Esophagus squamous epithelium (tissue), 5 donors: Measurements from ENCODE around the gene UNC79. TPM values are rescaled to one million over a fixed set of nuclear protein-coding genes. Genes with fewer than 3 reads are reported as not detected.

ENCODE experiments used
- DNase-seq: peaks from one replicate; lab custom pipeline; 2025; lab: John Stamatoyannopoulos, UW
- H3K27ac ChIP-seq, 4 donors: fragments of 200-600 bp; sonication (generic); one replicate each; pipeline ENCODE4 v1.5.1; 2016 to 2019; ENCODE audit warnings: mild to moderate bottlenecking in 1 of 4
- H3K27me3 ChIP-seq, 4 donors: fragments of 200-600 bp; sonication (generic); 1 replicate in 3 of 4; 2 replicates in 1 of 4; pipeline versions ENCODE4 v1.5.1 to v1.6.0; 2017 to 2021; ENCODE audit warnings: antibody characterized with exemption in 1 of 4
- H3K36me3 ChIP-seq, 3 donors: fragments of 200-600 bp; sonication (generic); one replicate each; pipeline ENCODE4 v1.5.1; 2016 to 2019
- H3K4me1 ChIP-seq, 3 donors: fragments of 200-600 bp; sonication (generic); one replicate each; pipeline ENCODE4 v1.5.1; 2017 to 2019
- H3K4me3 ChIP-seq, 4 donors: fragments of 200-600 bp; sonication (generic); 1 replicate in 3 of 4; 2 replicates in 1 of 4; pipeline ENCODE4 v1.5.1; 2016 to 2019; ENCODE audit warnings: mild to moderate bottlenecking in 2 of 4, moderate library complexity in 1 of 4
- H3K9me3 ChIP-seq, 3 donors: fragments of 200-600 bp; sonication (generic); one replicate each; pipeline ENCODE4 v1.5.1; 2016 to 2019
- CTCF ChIP-seq, 6 experiments: fragments of 450-650 bp in 4 of 6; fragments of 200-600 bp in 2 of 6; sonication (generic) in 2 of 6; IDR thresholded peaks; one replicate each; pipeline ENCODE4 v1.5.1; 2016 to 2019; ENCODE audit warnings: antibody characterized with exemption in 6 of 6, mild to moderate bottlenecking in 4 of 6, moderate library complexity in 4 of 6
- POLR2A ChIP-seq, 4 donors: fragments of 450-650 bp; IDR thresholded peaks; one replicate each; pipeline ENCODE4 v1.6.1; 2017; ENCODE audit warnings: antibody characterized with exemption in 4 of 4, mild to moderate bottlenecking in 4 of 4, moderate library complexity in 3 of 4
- WGBS, 2 donors: methylation state at CpG; one replicate each; pipeline ENCODE4 v1.1.5; 2018; 5-methylcytosine and 5-hydroxymethylcytosine counted together
- intact Hi-C: fragments of 100-400 bp; cut with DNase I; formaldehyde crosslinking; loops from one replicate; pipeline ENCODE4 v1.15.0; 2022
- total RNA-seq, 4 donors: library from RNA; depleted of rRNA; stranded (reverse); fragments of >200 nt; gene quantifications; one replicate each; pipeline ENCODE4 v1.1.0, GENCODE V29; 2016
- donor health status: DM: yes; HTN: yes; CAD: no.

Gene UNC79
- total RNA-seq, 4 donors from 2014 or later = under 0.01 TPM; not detected in 3

- Histone ChIP-seq H3K36me3 (no peaks in the 10 kb centered on the region), H3K27me3 (peaks cover 0 to 22% (median 0%) of the 10 kb centered on the region in 4 donors), H3K27ac (no peak overlapping the region), H3K4me3 (no peak overlapping the region), H3K9me3 (no peaks in the 10 kb centered on the region), H3K4me1 (peaks cover 3 to 20% (median 4%) of the 10 kb centered on the region in 3 donors)
- no peak for DNase-seq
- intact Hi-C loops = no loop called here
- 67 to 82% methylated on average over 7 of the region's 7 CpGs for WGBS, 2 donors
- no peak for TF ChIP-seq POLR2A (IDR thresholded peaks at IDR 0.05)
- TF ChIP-seq CTCF (IDR thresholded peaks at IDR 0.05) = no peak
Observed at GRCh38 chr14:93714605-93715004, 283.9 kb downstream of the UNC79 start.

- Histone ChIP-seq H3K36me3 (no peaks in the 10 kb centered on the region), H3K27ac (no peak overlapping the region), H3K4me1 (peaks cover 3 to 20% (median 4%) of the 10 kb centered on the region in 3 donors), H3K27me3 (peaks cover 0 to 22% (median 0%) of the 10 kb centered on the region in 4 donors), H3K4me3 (no peak overlapping the region), H3K9me3 (no peaks in the 10 kb centered on the region)
- 69 to 78% methylated on average over 6 to 13 of the region's 13 CpGs for WGBS, 2 donors
- intact Hi-C loops = no loop called here
- no peak for TF ChIP-seq POLR2A (IDR thresholded peaks at IDR 0.05)
- TF ChIP-seq CTCF (IDR thresholded peaks at IDR 0.05) = no peak
- no peak for DNase-seq
Observed at GRCh38 chr14:93715279-93715927, 284.7 kb downstream of the UNC79 start.

DNA sequence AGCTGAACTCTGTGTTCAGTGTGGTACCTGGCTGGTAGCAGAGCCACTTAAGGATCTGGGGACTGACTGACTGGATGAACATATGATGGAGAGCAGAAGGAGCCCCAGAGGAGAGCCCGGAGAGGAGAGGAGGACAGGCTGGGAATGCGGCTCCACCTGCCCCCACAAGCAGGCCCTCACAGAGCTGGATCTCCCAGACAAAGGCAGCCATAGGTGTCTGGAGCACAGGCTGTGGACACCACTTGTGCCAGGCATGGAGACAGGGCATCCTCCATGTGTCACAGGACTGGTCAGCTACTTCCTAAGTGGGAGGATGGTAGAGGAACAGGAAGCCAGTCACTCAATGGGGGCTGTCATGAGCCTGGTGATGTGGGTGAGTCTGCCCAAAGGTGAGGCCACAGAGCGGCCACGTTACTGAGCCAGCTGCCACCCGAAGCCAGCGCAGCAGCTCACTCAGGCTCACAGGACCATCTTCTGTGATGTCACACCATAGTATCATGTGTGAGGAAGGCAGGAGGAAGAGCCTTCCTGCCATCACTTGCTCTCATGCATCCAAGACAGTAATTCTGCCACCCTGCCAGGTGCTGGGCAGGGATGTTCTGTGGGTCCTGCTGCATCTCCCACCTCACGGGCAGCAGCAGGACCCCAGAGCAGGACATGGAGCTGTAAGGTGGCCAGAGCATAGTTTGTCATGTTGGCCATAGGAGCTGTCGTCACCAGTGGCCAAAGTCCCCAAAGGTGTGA, 285.4 kb downstream of the UNC79 start:
- H3K9me3 ChIP-seq = no peaks in the 10 kb centered on the region
- intact Hi-C loops = no loop called here
- TF ChIP-seq CTCF (IDR thresholded peaks at IDR 0.05) = no peak
- TF ChIP-seq POLR2A (IDR thresholded peaks at IDR 0.05) = no peak

GRCh38 chr14:93716746-93717667, 286.3 kb downstream of the UNC79 start:
- Histone ChIP-seq H3K27me3 (peaks cover 0 to 22% (median 0%) of the 10 kb centered on the region in 4 donors), H3K9me3 (no peaks in the 10 kb centered on the region), H3K36me3 (no peaks in the 10 kb centered on the region), H3K27ac (no peak overlapping the region), H3K4me1 (peaks cover 3 to 20% (median 4%) of the 10 kb centered on the region in 3 donors), H3K4me3 (no peak overlapping the region)
- WGBS, 2 donors = 8 to 98% methylated on average over 2 to 9 of the region's 14 CpGs
- intact Hi-C loops = no loop called here
- no peak for TF ChIP-seq CTCF (IDR thresholded peaks at IDR 0.05)
- TF ChIP-seq POLR2A (IDR thresholded peaks at IDR 0.05) = no peak
- DNase-seq = no peak

More for the DNA sequence above, 285.4 kb downstream of the UNC79 start:
- H3K4me3 ChIP-seq = no peak overlapping the region
- peaks cover 3 to 20% (median 4%) of the 10 kb centered on the region in 3 donors for H3K4me1 ChIP-seq
- no peak for DNase-seq
- 82 to 92% methylated on average over 2 to 4 of the region's 8 CpGs for WGBS, 2 donors
- H3K36me3 ChIP-seq = no peaks in the 10 kb centered on the region
- H3K27ac ChIP-seq = no peak overlapping the region
- peaks cover 0 to 22% (median 0%) of the 10 kb centered on the region in 4 donors for H3K27me3 ChIP-seq
